Muscle of back (tissue), 11 donors: ENCODE data around the gene USP2. TPM values are rescaled to one million over a fixed set of nuclear protein-coding genes. Genes with fewer than 3 reads are reported as not detected.
A peak's percentile ranks its signal among the peaks of the same experiment; 100 is the strongest.

Experiments used
- DNase-seq, 3 donors: peaks; one replicate each; pipeline versions ENCODE4 v3.0.0 to v3.0.0-alpha.2; 2013
- polyA plus RNA-seq, 10 donors: library from polyadenylated mRNA; unstranded; fragments of 120-200 nt; gene quantifications; one replicate each; pipeline ENCODE4 v1.2.1, GENCODE V29; 2013; ENCODE audit not compliant: insufficient read length in 10 of 10

USP2 gene
- polyA plus RNA-seq, 10 donors = 18.1 to 66.0 (median 44.8) TPM

DNA sequence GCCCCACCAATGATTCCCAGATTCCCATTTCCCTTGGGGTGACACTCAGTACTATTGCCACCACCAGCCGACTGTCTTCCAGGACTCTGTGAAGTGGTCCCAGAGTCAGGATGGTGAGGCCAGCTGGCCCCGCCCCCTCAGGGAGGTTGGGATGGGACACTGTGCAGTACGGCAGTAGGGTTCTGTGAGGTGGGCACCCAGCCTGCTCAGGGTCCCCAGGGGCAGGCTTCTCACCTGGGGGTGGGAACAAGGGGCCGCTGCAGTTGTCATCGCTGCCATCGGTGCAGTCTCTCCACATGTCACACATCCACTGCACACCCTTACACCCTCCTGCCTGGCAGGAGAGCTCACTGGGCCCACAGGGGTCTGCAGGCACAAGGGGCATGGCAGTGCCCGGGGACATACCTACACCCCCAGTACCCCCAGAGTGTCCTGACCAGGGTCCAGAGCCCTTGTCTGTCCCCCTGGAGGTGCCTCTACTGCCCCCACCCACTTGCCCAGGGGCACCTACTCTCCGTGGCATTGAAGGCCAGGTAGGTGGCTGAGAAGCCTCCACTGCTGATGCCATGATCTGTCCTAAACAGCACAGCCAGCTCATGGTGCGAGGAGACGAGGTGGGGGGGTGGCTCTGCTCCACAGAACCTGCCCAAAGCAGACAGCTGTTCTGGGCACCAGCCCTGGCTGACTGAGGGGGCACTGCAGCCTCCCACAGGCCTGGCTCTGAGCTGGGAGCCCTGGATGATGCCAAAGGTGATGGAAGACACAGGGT lies 38.9 kb downstream of the USP2 start:
- peak in 1 of 3 donors; percentile 22 for DNase-seq

DNA sequence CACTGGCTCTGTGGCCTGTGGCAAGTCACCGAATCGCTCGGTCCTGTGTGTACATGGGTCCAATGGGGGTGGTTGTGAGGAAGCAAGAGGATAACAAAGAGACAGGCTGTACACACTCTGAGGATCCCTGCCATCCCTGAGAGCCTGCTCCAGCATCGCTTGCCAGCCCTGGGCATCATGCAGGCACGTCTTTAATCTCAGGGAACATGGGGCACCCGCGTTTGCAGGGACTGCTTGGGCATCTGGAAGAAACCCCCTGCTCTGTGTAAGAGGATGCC lies 39.5 kb downstream of the USP2 start:
- no peak for DNase-seq

DNA sequence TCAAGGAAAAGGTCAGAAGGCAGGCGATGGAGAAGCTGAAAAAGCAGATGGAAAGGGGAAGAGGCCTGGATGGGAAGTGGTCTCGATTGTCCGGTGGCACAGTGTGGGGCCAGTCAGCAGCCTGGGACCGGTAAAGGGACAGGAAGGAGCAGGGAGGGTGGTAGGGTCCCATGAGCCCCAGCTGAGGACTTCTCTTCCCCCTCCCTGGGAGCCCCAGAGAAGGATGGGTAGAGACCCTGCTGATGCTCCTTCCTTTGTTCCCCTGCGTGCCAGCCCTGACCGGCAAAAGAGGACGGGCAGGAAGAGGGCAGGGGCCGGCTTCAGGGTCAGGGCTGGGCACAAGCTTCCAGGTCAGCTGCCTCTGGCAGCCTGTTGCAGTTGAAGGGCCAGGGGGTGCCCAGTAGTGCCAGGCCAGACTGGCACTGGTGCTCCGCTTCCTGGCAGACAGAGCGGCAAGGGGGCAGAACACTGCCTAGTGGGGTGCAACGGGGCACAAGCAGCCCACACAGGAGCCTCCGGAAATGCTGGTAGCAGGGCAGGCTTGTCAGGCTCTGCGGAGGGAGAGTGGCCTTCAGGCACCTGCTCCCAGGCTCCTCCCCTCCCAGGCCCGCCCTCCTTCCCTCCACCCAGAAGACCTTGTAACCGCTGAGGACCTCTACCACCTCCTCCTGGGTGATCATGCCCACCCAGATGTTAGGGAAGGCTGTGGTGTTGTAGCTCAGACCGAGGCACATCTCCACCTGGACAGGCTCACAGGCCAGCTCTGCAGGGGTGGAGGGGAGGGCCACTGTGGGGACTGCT lies 40.1 kb downstream of the USP2 start:
- DNase-seq = peak in 1 of 3 donors; percentile 30

DNA sequence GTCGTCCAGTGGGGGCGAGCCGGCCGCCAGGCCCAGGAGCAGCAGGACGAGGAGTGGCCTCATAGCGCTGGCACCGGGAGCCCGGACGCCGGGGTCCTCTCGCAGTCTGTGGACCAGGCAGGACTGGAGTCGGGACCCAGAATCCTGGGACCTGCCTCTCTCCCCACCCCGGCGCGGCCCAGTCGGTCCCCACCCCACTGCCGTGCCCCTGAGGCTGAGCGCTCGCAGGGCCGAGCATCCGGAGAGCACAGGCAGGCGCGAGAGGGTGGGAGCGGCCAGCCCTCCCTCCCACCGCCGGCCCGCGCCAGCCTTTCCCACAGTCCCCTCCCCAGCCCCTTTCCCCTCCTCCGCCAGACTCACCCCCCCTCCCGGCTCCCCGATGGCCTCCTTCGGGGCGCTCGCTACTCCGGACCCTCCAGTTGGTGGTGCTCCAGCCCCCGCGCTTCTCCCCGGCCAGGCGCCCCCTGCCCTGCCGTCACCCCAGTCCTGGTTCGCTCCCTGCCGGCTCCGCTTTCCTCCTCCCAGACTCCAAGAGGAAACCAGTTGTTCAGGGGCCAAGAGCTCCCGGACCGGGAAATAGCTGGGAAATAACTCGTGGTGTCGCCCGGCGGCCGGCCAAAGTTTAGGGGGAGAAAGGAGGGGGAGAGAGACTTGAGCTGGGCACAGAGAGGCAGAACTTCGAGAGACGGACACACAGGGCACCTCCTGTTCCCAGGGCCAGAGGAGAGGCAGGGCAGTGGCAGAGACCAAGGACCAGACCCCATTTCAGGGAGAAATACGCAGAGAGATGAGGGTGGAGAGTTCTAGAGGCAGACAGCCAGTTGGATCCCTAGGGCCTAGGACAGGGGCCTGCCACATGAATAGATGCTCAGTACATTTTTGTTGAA lies 40.9 kb downstream of the USP2 start, which contains the start of gene C1QTNF5:
Gene C1QTNF5, minus strand, starts transcription at position 549 of the 887 bp plus-strand sequence. Its CDS starts 486 bp downstream, at position 63.
- peak; percentile 79 to 95 (median 92) for DNase-seq

DNA sequence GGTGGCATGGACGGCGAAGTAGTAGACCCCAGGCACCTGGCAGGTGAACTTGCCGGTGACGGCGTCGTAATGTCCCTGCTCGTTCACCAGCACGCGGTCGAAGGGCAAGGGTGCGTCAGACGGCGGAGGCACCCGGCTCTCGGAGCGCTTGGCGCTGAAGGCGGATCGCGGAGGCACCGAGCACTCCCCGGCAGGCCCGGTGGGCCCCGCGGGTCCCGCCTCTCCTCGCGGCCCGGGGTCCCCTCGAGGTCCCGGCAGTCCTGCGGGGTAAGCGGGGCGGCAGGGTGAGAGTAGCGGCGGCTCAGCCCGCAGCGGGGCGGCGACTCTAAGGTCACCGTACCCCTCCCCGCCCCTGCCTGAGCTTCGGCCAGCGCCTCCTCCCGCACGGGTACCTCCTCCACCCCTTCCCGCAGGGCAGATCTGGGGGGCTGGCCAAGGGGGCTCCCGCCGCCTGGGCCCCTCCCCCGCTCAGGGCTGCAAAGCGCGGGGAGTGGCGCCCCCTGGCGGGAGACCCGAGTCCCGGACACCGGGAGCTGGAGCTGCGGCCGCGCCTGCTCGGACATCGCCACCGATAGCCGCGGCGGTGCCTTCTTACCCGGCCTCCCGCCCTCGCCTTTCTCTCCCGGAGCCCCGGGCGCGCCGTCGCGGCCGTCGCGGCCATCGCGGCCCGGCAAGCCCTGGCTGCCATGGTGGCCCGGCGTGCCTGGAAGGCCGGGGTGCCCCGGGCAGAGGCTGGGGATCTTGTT lies 41.7 kb downstream of the USP2 start:
- peak; percentile 59 to 91 (median 85) for DNase-seq

DNA sequence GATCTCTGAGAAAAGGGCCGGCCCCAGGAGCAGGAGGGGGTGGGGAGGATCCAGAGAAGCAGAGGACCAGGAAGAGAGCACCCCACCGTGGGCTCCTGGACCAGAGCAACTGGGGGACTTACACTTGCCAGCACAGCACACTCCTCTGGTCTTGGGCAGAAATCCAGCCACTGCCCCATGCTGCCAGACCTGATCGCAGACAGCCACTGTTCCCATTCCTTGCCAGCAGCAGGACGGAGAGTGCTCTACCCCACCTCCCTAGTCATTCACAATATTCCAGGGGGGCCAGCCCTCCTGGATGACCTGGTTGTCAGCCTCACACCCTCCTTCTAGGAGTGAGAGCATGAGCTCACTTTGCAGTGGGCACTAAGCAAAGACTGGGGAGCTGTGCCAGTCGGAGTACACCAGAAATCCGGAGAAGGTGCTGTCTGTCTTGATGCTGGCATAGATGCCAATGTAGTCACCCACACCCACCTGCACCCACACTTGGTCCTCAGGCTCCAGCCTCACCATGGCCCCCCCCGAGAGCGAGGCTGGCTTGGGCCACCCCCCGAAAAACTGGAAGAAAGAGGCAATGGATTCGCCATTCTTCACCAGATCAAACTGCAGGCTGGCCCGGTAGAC lies 42.4 kb downstream of the USP2 start:
- DNase-seq = peak in 1 of 3 donors; percentile 53

DNA sequence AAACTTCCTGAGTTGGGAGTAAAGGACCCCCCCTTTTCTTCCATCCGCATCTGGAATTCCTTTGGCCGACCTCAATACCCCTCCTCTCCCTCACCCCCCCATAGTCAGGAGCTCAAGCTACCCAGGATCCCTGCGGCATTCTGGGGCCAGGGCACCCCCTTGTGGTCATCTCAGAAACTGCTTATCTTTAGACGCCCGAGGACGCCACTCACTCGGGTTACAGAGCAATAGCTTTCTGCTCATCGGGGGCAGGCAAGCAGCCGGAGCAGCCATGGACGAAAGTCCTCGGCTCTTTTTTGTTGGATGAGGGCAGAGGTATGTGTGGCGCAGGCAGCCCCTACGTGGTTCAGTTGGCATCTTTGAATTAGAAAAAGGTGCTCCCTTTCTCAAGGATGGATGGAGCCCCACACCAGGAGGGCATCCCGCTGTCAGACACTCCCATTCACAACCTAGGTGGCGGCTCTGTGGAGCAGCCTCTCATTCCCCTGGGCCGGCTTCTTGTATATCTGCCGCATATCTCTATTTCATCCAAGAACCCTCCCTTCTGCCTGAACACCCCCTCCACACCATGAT lies 43.1 kb downstream of the USP2 start:
- peak; percentile 81 to 88 (median 82) for DNase-seq

DNA sequence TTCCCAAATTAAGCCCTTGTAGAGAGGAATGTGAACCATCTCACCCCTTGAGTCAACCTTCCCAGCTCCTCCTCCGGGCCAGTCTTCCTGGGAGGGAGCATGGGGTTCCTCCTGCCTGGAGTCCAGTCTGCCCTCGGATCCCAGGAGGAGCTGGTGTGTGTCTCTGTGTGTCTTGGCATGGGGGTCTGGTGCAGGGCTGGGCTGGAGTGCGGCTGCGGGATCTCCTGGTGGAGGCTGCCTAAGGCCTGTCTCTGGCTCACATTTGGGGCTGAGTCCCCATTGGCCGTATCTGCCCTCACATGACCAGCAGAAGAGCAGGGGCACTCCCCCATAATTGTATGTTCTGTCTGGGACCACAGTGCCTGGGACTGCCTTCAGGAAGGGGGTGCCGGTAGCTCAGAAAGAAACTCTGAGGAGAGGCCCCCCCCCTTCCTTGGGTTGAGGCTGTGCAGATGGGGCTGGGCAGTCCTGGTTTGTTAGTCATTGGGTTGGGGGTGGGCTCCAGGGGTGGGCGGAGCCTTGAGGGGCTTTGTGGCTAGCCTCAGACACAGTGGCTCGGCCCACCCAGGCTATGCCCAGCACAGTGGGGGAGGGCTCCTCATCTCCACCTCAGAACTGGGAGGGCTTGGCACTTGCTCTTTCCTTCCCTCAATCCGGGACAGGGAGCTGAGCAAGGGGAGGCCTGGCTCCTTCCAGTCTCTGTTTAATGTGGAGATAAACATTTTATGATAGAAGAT lies 43.7 kb downstream of the USP2 start:
- DNase-seq = peak in 1 of 3 donors; percentile 84

DNA sequence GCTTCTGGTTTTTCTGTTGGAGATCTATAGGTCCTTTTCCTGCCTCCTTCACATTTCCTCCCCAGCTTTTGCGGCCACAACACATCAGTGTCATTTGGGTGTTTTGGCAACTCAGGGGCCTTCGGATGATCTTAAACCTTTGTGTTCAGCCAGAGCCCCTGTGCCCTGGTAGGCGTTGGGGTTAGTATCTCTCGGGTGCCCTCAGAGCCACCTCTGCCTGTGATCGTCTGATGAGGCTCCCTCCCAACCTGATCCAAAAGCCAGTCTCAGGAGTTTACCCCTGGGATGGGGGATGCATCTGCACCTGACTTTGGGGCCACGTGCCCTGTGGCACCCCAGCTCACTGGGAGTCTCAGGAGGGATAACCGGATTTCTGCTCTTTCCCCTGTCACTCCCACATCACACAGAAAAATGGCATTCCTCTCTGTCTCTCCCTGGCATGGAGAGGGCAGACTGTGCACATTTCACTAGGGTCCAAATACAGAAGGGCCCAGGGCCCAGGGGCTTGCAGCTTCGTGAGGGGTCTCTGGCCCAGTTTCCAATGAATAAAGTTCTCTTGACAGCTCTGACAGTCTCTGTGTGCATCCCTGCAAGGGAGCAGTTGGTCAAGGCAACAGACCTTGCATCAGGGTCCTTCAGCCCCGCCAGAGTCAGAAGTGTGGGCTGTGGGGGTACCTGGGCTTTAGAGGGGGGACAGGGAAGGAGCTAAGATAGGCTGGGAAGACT lies 44.6 kb downstream of the USP2 start:
- peak in 1 of 3 donors; percentile 6 for DNase-seq

DNA sequence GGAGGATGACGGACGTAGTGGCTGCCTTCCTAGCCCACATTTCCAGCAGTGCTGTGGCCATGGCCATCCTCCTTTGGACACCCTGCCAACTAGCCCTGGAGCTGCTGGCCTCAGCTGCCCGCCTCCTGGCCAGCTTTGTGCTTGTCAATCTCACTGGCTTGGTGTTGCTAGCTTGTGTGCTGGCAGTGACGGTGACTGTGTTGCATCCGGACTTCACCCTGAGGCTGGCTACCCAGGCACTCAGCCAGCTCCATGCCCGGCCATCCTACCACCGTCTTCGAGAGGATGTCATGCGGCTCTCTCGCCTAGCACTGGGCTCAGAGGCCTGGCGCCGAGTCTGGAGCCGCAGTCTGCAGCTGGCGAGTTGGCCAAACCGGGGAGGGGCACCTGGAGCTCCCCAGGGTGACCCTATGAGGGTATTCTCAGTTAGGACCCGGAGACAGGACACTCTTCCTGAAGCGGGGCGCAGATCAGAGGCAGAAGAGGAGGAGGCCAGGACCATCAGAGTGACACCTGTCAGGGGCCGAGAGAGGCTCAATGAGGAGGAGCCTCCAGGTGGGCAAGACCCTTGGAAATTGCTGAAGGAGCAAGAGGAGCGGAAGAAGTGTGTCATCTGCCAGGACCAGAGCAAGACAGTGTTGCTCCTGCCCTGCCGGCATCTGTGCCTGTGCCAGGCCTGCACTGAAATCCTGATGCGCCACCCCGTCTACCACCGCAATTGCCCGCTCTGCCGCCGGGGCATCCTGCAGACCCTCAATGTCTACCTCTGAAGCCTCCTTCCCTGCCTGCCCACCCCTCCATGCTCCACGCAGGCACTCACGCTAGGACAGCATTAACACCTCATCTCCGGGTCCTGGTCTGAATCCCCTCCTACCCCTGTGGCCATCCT lies 45.6 kb downstream of the USP2 start:
- DNase-seq = peak in 1 of 3 donors; percentile 11

DNA sequence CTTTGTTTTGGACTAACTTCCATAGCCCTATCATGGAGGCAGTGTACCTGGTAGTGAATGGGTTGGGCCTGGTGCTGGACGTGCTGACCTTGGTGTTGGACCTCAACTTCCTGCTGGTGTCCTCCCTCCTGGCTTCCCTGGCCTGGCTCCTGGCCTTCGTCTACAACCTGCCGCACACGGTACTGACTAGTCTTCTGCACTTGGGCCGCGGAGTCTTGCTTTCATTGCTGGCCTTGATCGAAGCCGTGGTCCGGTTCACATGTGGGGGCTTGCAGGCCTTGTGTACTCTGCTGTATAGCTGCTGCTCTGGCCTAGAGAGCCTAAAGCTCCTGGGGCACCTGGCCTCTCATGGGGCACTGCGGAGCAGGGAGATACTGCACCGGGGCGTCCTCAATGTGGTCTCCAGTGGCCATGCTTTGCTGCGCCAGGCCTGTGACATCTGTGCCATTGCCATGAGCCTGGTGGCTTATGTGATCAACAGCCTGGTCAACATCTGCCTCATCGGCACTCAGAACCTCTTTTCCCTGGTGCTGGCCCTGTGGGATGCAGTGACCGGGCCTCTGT lies 46.3 kb downstream of the USP2 start:
- DNase-seq = peak in 1 of 3 donors; percentile 16

DNA sequence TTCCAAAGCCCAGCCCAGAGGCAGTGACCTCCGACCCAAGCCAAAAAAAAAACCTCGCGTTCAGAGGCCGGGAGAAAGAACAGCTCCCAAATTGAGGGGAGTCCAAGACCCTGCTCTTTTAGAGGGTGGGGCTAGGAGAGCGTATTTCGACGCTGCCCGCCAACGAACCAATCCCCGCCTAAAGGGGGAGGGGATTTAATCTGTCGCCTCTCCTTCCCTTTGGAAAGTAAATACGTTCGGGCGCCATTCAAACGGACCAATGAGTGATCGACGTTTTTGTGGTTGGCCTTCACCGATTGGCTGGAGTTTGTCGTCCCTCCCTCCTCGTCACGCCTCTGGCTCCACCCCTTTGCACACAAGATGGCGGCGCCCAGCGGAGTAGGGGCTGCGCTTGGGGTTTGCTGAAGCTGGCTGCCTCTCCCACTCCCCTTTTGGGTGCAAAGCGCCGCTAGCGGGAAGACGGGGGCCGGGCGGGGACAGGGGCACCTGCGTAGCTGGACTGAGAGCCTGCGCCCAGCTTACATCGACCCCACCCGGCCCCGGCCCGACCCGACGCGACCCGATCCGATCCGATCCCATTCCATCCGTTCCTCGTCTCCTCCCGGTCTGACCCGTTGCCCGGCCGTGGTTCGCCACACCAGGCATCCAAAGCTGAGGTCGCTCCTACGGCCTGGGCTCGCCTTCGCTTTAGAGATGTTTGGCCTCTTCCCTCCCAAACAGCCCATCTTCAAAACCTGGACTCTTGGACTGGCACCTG lies 47.1 kb downstream of the USP2 start, which contains the start of gene RNF26:
Gene RNF26, plus strand, starts transcription at position 354 of the 757 bp plus-strand sequence. CDS start 596 bp downstream, outside the sequence.
- peak; percentile 98 to 99 (median 98) for DNase-seq

DNA sequence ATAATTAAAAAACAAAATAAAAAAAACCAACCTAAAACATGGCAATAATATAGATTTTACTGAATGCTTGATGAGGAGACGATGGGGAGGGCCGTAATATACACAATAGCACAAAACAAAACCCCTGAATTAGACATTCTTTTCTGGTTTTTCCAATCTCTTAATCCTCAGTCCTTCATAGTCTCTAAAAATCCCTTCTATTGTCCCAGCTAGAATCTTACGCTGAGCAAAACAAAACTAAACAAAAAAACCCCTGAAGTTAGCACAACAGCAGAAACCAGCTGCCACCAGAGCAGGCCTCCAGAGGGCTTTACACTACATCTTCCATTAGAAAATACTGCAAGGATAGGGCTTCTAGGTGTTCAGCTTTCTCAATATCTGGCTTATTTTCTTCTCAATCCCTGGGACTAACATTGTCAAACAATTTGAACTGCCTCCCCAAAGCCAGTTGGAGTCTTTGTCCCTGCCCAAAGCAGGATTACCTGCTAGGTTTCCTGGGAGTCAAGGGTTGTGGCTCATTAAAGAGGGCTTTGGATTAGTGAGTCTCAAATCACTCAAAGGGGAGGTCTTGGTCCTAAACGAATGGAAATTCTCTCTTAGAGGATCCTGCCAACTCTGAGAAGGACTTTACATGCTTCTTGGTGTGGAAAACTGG lies 49.3 kb downstream of the USP2 start:
- DNase-seq = no peak

DNA sequence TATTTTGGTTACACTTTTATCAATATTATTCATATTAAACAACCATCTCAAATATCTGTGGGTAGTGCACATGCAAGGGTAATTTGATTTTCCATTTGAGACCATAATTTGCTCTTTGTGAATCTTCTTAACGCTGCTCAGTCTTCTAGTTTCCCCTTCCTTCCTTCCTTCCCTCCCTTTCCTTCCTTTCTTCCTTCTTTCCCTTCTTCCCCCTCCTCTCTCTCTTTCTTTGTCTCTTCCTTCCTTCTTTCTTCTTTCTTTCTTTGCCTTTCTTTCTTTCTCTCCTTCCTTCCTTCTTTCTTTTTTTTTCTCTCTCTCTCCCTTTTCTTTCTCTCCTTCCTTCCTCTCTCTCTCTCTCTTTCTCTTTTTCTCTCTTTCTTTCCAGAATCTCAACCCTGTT lies 51.3 kb downstream of the USP2 start:
- no peak for DNase-seq

DNA sequence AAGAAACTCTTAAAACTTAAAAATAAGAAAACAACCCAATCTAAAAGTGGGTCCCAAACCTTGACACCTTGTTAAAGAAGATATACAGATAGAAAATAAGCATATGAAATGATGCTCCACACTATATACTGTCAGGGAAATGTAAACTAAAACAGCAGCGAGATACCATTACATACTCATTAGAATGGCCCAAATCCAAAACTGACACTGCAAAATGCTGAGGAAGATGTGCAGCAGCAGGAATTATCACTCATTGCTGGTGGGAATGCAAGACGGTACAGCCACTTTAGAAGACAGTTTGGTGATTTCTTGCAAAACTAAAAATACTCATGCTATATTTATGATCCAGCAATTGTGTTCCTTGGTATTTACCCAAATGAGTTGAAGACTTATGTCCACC lies 52.2 kb downstream of the USP2 start:
- no peak for DNase-seq

DNA sequence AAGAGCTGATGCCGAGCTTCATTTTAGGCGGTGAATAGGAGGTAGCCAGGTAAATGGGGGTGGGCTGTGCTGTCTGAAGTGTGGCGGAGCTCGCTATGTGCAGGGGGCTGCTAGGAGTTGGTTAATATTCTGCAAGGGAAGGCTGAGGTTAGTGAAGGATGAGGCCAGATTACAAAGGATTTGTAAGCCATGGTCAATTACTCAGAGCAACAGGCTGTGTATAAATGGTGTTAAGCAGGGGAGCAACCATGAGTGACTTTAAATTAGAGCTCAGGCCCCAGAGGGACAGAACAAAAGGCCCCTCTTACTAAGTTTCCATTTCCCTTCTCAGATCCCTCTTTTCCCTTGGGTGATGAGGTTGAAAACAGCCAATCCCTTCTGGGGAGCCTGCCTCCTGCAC lies 57.3 kb downstream of the USP2 start:
- DNase-seq = no peak
